HG03565 (cell line): ENCODE results near the gene SAMHD1.
"Not testable (repeated sequence)": the region's sequence is repeated elsewhere in the genome, so short reads cannot be mapped to it uniquely, and the experiment has no call there.

ENCODE experiments used
- ATAC-seq: cut with Tn5 transposase; IDR thresholded peaks from one replicate; pipeline ENCODE4 v1.9.1; 2021; ENCODE audit warnings: mild to moderate bottlenecking, moderate library complexity; ENCODE audit not compliant: unreplicated experiment

The SAMHD1 gene

GRCh38 chr20:36856691-36857635, 94.5 kb downstream of the SAMHD1 start:
- ATAC-seq = no peak

GRCh38 chr20:36856195-36856594, 95.3 kb downstream of the SAMHD1 start:
- ATAC-seq = no peak

GRCh38 chr20:36855241-36855657, 96.3 kb downstream of the SAMHD1 start:
- no peak for ATAC-seq

- no peak for ATAC-seq
Observed at GRCh38 chr20:36854348-36855240, 96.9 kb downstream of the SAMHD1 start.

GRCh38 chr20:36852187-36852586, 99.3 kb downstream of the SAMHD1 start:
- ATAC-seq = no peak

- ATAC-seq = no peak
Observed at GRCh38 chr20:36851490-36851889, 100.0 kb downstream of the SAMHD1 start.

- no peak for ATAC-seq
Observed at GRCh38 chr20:36850759-36851158, 100.7 kb downstream of the SAMHD1 start.

- no peak for ATAC-seq
Observed at GRCh38 chr20:36849333-36850065, 102.0 kb downstream of the SAMHD1 start.

- ATAC-seq = no peak
Observed at GRCh38 chr20:36848677-36849076, 102.8 kb downstream of the SAMHD1 start.

GRCh38 chr20:36848078-36848660, 103.3 kb downstream of the SAMHD1 start:
- no peak for ATAC-seq

- no peak for ATAC-seq
Observed at GRCh38 chr20:36847710-36848040, 103.8 kb downstream of the SAMHD1 start.

- ATAC-seq = no peak
Observed at GRCh38 chr20:36847009-36847709, 104.3 kb downstream of the SAMHD1 start.

- no peak for ATAC-seq
Observed at GRCh38 chr20:36845288-36845971, 106.1 kb downstream of the SAMHD1 start.

- not testable (repeated sequence) for ATAC-seq
Observed at GRCh38 chr20:36841030-36841429, 110.5 kb downstream of the SAMHD1 start.
